ENCODE data around the gene SLC28A3.

SLC28A3 gene

GRCh38 chr9:84383178-84383577 is 42.6 kb upstream of the SLC28A3 start:
- Histone ChIP-seq H4K20me1 (ENCODE audit: insufficient read depth, low read length, poor library complexity, severe bottlenecking) (no peaks in the 10 kb centered on the region), H3K27me3 (ENCODE audit: insufficient read depth, low read length, poor library complexity, severe bottlenecking) (no peaks in the 10 kb centered on the region), H3K9ac (ENCODE audit: low read depth, low read length, poor library complexity, severe bottlenecking) (no peak overlapping the region), H3K9me3 (ENCODE audit: insufficient read depth, low read depth, low read length) (no peaks in the 10 kb centered on the region), H3K4me2 (ENCODE audit: low read depth, low read length, poor library complexity, severe bottlenecking) (no peak overlapping the region), H3F3A (ENCODE audit: low read depth) (no peaks in the 10 kb centered on the region), H3K4me3 (ENCODE audit: low read length, poor library complexity, severe bottlenecking) (no peak overlapping the region), H3K4me1 (ENCODE audit: insufficient read depth, low read length, poor library complexity, severe bottlenecking) (no peaks in the 10 kb centered on the region), H3K79me2 (ENCODE audit: insufficient read depth, low read length) (no peaks in the 10 kb centered on the region), H3K36me3 (ENCODE audit: insufficient read depth, low read length) (no peaks in the 10 kb centered on the region), H2AFZ (ENCODE audit: low read length) (no peak overlapping the region), H3K9me2 (replicated peaks; ENCODE audit: low read depth, low read length) (no peaks in the 10 kb centered on the region)
- TF ChIP-seq EZH2phosphoT487 (IDR thresholded peaks at IDR 0.05; ENCODE audit: borderline replicate concordance), result no peak
- TF ChIP-seq, protein P1, sequence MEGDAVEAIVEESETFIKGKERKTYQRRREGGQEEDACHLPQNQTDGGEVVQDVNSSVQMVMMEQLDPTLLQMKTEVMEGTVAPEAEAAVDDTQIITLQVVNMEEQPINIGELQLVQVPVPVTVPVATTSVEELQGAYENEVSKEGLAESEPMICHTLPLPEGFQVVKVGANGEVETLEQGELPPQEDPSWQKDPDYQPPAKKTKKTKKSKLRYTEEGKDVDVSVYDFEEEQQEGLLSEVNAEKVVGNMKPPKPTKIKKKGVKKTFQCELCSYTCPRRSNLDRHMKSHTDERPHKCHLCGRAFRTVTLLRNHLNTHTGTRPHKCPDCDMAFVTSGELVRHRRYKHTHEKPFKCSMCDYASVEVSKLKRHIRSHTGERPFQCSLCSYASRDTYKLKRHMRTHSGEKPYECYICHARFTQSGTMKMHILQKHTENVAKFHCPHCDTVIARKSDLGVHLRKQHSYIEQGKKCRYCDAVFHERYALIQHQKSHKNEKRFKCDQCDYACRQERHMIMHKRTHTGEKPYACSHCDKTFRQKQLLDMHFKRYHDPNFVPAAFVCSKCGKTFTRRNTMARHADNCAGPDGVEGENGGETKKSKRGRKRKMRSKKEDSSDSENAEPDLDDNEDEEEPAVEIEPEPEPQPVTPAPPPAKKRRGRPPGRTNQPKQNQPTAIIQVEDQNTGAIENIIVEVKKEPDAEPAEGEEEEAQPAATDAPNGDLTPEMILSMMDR (conservative IDR thresholded peaks at IDR 0.05; ENCODE audit: low read length), result no peak

- Histone ChIP-seq H2AFZ (ENCODE audit: low read length) (no peak overlapping the region), H3K9ac (ENCODE audit: low read depth, low read length, poor library complexity, severe bottlenecking) (no peak overlapping the region), H3F3A (ENCODE audit: low read depth) (no peaks in the 10 kb centered on the region), H3K9me2 (replicated peaks; ENCODE audit: low read depth, low read length) (no peaks in the 10 kb centered on the region), H3K4me3 (ENCODE audit: low read length, poor library complexity, severe bottlenecking) (no peak overlapping the region), H3K27me3 (ENCODE audit: insufficient read depth, low read length, poor library complexity, severe bottlenecking) (no peaks in the 10 kb centered on the region), H3K36me3 (ENCODE audit: insufficient read depth, low read length) (no peaks in the 10 kb centered on the region), H4K20me1 (ENCODE audit: insufficient read depth, low read length, poor library complexity, severe bottlenecking) (no peaks in the 10 kb centered on the region), H3K79me2 (ENCODE audit: insufficient read depth, low read length) (no peaks in the 10 kb centered on the region), H3K9me3 (ENCODE audit: insufficient read depth, low read depth, low read length) (no peaks in the 10 kb centered on the region), H3K4me1 (ENCODE audit: insufficient read depth, low read length, poor library complexity, severe bottlenecking) (no peaks in the 10 kb centered on the region), H3K4me2 (ENCODE audit: low read depth, low read length, poor library complexity, severe bottlenecking) (no peak overlapping the region)
- TF ChIP-seq, protein P1 (conservative IDR thresholded peaks at IDR 0.05; ENCODE audit: low read length), result no peak
- TF ChIP-seq EZH2phosphoT487 (IDR thresholded peaks at IDR 0.05; ENCODE audit: borderline replicate concordance), result no peak
Measured at GRCh38 chr9:84382720-84383119, 42.2 kb upstream of the SLC28A3 start.

GRCh38 chr9:84381508-84381907 is 41.0 kb upstream of the SLC28A3 start:
- no peak overlapping the region for H2AFZ ChIP-seq (ENCODE audit: low read length)
- no peaks in the 10 kb centered on the region for H4K20me1 ChIP-seq (ENCODE audit: insufficient read depth, low read length, poor library complexity, severe bottlenecking)
- no peak overlapping the region for H3K9ac ChIP-seq (ENCODE audit: low read depth, low read length, poor library complexity, severe bottlenecking)
- H3K36me3 ChIP-seq (ENCODE audit: insufficient read depth, low read length), result no peaks in the 10 kb centered on the region
- no peaks in the 10 kb centered on the region for H3K9me2 ChIP-seq (replicated peaks; ENCODE audit: low read depth, low read length)
- no peaks in the 10 kb centered on the region for H3K4me1 ChIP-seq (ENCODE audit: insufficient read depth, low read length, poor library complexity, severe bottlenecking)
- H3F3A ChIP-seq (ENCODE audit: low read depth), result no peaks in the 10 kb centered on the region
- H3K9me3 ChIP-seq (ENCODE audit: insufficient read depth, low read depth, low read length), result no peaks in the 10 kb centered on the region
- H3K27me3 ChIP-seq (ENCODE audit: insufficient read depth, low read length, poor library complexity, severe bottlenecking), result no peaks in the 10 kb centered on the region
- TF ChIP-seq, protein P1 (conservative IDR thresholded peaks at IDR 0.05; ENCODE audit: low read length), result no peak
- no peaks in the 10 kb centered on the region for H3K79me2 ChIP-seq (ENCODE audit: insufficient read depth, low read length)
- H3K4me3 ChIP-seq (ENCODE audit: low read length, poor library complexity, severe bottlenecking), result no peak overlapping the region
- H3K4me2 ChIP-seq (ENCODE audit: low read depth, low read length, poor library complexity, severe bottlenecking), result no peak overlapping the region
